WERI-Rb-1 (cell line): Measurements from ENCODE around the gene BRI3BP.

Experiments used
- DNase-seq: peaks from one replicate; pipeline ENCODE4 v3.0.0-alpha.2; 2020
- H3K27ac ChIP-seq: fragments of 250-450 bp; sonication (Bioruptor Pico); 2 replicates; pipeline ENCODE4 v1.5.1; 2020; ENCODE audit warnings: mild to moderate bottlenecking, moderate library complexity
- H3K27me3 ChIP-seq: fragments of 250-450 bp; sonication (Bioruptor Pico); 2 replicates; pipeline ENCODE4 v1.5.1; 2021; ENCODE audit warnings: mild to moderate bottlenecking, low read depth, moderate library complexity; ENCODE audit not compliant: insufficient read depth, severe bottlenecking
- H3K36me3 ChIP-seq: fragments of 250-450 bp; sonication (Bioruptor Pico); 2 replicates; pipeline ENCODE4 v1.5.1; 2020; ENCODE audit warnings: mild to moderate bottlenecking, moderate library complexity
- H3K4me3 ChIP-seq: 2 replicates; pipeline ENCODE4 v1.5.1; 2011; ENCODE audit warnings: low read depth, mild to moderate bottlenecking, control low read depth, low read length
- H3K9me3 ChIP-seq: fragments of 250-450 bp; sonication (Bioruptor Pico); 2 replicates; pipeline ENCODE4 v1.5.1; 2021; ENCODE audit warnings: mild to moderate bottlenecking, moderate library complexity; ENCODE audit not compliant: severe bottlenecking
- TF ChIP-seq, protein P1 (sequence below): IDR thresholded peaks from 2 replicates; pipeline ENCODE4 v1.5.1; 2011; ENCODE audit warnings: low read depth, mild to moderate bottlenecking, control low read depth, inconsistent platforms, low read length

The BRI3BP gene

DNA sequence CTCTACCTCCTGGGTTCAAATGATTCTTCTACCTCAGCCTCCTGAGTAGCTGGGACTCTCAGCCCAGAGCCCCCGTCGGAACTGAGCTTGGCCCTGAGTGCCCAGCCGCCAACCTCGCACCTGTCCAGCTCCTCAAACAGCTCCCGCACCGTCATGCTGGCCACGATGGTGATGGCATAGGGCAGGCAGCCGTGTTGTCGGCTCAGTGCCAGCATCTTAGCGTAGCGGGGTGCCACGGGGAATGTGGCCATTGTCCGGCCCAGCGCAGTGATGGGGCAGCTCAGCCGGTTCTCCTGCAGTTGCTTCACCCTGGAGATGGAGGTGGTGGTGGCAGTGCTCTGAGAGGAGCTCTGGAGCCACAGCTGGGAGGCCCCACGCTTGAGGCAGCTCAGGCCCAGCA, 36.9 kb upstream of the BRI3BP start:
- Histone ChIP-seq H3K4me3 (no peak overlapping the region), H3K36me3 (peaks cover 19% of the 10 kb centered on the region), H3K27ac (no peak overlapping the region), H3K27me3 (no peaks in the 10 kb centered on the region), H3K9me3 (no peaks in the 10 kb centered on the region)
- DNase-seq, result no peak
- TF ChIP-seq, protein P1, sequence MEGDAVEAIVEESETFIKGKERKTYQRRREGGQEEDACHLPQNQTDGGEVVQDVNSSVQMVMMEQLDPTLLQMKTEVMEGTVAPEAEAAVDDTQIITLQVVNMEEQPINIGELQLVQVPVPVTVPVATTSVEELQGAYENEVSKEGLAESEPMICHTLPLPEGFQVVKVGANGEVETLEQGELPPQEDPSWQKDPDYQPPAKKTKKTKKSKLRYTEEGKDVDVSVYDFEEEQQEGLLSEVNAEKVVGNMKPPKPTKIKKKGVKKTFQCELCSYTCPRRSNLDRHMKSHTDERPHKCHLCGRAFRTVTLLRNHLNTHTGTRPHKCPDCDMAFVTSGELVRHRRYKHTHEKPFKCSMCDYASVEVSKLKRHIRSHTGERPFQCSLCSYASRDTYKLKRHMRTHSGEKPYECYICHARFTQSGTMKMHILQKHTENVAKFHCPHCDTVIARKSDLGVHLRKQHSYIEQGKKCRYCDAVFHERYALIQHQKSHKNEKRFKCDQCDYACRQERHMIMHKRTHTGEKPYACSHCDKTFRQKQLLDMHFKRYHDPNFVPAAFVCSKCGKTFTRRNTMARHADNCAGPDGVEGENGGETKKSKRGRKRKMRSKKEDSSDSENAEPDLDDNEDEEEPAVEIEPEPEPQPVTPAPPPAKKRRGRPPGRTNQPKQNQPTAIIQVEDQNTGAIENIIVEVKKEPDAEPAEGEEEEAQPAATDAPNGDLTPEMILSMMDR, result no peak

DNA sequence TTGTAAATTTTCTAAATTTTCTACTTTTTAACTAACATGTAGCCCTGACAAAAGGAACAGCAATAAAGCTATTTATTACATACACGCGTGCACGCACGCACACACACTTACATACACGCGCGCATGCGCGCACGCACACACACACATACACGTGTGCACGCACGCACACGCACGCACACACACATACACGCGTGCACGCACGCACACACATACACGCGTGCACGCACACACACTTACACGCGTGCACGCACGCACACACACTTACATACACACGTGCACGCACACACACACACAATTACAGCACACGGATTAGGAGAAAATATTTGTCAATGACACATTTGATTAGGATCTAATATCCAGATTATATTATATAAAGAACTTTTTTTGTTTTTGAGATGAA, 32.4 kb upstream of the BRI3BP start:
- no peak overlapping the region for H3K27ac ChIP-seq
- TF ChIP-seq, protein P1, result no peak
- no peak for DNase-seq
- no peaks in the 10 kb centered on the region for H3K27me3 ChIP-seq
- no peak overlapping the region for H3K4me3 ChIP-seq
- H3K9me3 ChIP-seq, result no peaks in the 10 kb centered on the region
- H3K36me3 ChIP-seq, result peaks cover 30% of the 10 kb centered on the region

DNA sequence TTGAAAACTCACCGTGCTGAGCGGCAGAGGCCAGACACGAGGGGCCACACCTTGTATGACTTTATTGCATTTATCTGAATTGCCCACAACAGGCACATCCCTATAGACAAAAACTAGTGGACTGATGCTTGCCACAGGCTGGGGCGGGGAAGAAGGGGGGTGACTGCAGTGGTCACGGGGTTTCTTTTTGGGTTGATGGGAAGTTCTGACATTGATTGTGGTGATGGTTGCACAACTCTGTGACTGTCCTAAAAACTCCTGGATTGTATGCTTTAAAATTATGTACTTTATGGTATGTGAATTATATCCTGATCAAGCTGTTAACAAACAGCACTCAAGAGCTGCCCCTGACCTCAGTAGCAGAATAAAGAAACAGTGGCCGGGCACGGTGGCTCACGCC, 30.2 kb upstream of the BRI3BP start:
- Histone ChIP-seq H3K27ac (no peak overlapping the region), H3K4me3 (no peak overlapping the region), H3K27me3 (no peaks in the 10 kb centered on the region), H3K36me3 (peaks cover 27% of the 10 kb centered on the region), H3K9me3 (no peaks in the 10 kb centered on the region)
- TF ChIP-seq, protein P1, result no peak
- no peak for DNase-seq

DNA sequence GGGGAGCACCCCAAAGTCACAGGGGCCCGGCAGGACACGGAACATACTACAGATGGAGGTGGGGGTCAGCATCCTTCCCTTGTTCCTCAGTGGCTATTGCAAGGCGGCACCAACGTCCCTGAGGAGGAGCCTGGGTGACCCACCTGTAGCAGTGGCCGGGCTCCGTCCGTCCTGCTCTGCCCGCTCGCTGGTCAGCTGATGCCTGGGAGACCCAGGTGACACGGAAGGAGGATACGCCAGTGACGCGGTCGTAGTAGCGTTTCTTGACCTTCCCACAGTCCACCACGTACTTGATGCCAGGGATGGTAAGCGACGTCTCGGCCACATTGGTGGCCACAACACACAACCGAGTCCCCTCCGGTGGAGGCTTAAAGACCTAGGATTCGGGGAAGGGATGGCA, 29.2 kb upstream of the BRI3BP start:
- DNase-seq, result no peak
- Histone ChIP-seq H3K36me3 (peaks cover 30% of the 10 kb centered on the region), H3K27ac (no peak overlapping the region), H3K9me3 (no peaks in the 10 kb centered on the region), H3K4me3 (no peak overlapping the region), H3K27me3 (no peaks in the 10 kb centered on the region)
- TF ChIP-seq, protein P1, result no peak

DNA sequence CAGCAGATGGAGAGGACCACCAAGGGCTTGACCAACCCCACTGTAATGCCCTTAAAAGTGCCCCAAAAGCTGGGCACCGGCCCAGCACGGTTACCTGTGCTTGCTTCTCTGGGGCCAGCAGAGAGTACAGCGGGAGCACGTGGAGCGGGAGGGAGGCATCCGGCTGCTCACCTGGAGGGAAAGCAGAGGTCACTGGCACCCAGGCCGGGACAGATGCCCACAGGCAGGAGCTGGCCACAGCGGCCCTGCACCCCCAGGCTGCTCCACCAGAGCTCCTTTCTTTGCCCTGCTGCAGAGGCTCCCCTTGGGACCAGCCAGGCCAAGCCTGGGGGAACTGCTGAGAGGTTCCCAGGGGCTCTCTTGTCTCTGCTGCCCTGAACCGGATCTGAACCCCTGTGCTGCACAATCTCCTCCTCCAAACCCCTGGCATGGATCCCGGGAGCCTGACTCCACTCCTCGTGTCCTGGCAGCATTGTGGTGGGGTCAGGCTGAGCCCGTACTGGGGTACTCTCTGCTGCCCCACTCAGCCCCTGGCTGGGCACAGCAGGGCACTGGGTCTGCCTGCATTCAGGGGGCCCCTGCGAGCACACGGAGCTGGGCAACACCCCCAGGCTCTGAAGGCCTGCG, 28.5 kb upstream of the BRI3BP start:
- Histone ChIP-seq H3K4me3 (no peak overlapping the region), H3K9me3 (no peaks in the 10 kb centered on the region), H3K27me3 (no peaks in the 10 kb centered on the region), H3K27ac (no peak overlapping the region), H3K36me3 (peaks cover 29% of the 10 kb centered on the region)
- DNase-seq, result no peak
- TF ChIP-seq, protein P1, result no peak
